ENCODE results near the gene BBS7. TPM values are rescaled to one million over a fixed set of nuclear protein-coding genes. Genes with fewer than 3 reads are reported as not detected.

The BBS7 gene
- polyA plus RNA-seq, 1 donor from 2014 or later: 60.9 TPM

DNA sequence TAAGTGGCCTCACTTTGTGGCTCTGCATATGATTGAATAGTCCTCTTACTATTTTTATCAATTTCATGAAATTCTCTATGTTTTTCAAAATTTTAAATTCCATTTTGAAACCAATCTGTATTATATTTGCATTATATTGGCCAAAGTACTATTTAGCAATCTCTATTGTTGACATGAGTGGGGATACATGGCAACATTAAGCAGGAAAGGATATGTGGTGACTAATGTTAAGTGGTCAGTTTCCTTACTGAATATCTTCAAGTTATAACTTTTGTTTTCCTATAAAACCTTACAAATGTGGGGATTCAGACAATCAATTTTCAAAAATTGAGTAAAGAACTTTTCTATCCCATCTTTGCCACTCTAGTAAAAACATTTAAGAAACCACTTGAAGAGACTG is 10.2 kb downstream of the BBS7 start:
- Histone ChIP-seq H3K36me3 (ENCODE audit: insufficient read depth, low read length) (peaks cover 12% of the 10 kb centered on the region), H3K27me3 (ENCODE audit: insufficient read depth, low read depth, low read length) (no peaks in the 10 kb centered on the region), H3K4me2 (ENCODE audit: low read length) (no peak overlapping the region), H3K9me3 (ENCODE audit: low read length) (no peaks in the 10 kb centered on the region), H3F3A (ENCODE audit: insufficient read depth, low read length, poor library complexity, severe bottlenecking) (no peaks in the 10 kb centered on the region), H3K4me3 (ENCODE audit: low read length) (no peak overlapping the region), H2AFZ (ENCODE audit: low read depth, low read length) (no peak overlapping the region), H3K27ac (ENCODE audit: low read length) (no peak overlapping the region), H3K9ac (ENCODE audit: low read length) (no peak overlapping the region), H3K9me2 (ENCODE audit: insufficient read depth, low read length) (no peaks in the 10 kb centered on the region), H3K79me2 (replicated peaks; ENCODE audit: insufficient read depth, low read length) (no peaks in the 10 kb centered on the region), H4K20me1 (ENCODE audit: insufficient read depth) (no peaks in the 10 kb centered on the region)
- TF ChIP-seq REST (IDR thresholded peaks at IDR 0.05; ENCODE audit: borderline replicate concordance) (no peak), SMC3 (conservative IDR thresholded peaks at IDR 0.05; ENCODE audit: poor library complexity) (no peak), RAD21 (conservative IDR thresholded peaks at IDR 0.05) (no peak), CTCF (IDR thresholded peaks at IDR 0.05; ENCODE audit: poor library complexity, severe bottlenecking) (no peak), EP300 (conservative IDR thresholded peaks at IDR 0.05; ENCODE audit: poor library complexity, severe bottlenecking) (no peak), MXI1 (conservative IDR thresholded peaks at IDR 0.05; ENCODE audit: poor library complexity, severe bottlenecking) (no peak), POLR2AphosphoS5 (IDR thresholded peaks at IDR 0.05) (no peak), EZH2 (IDR thresholded peaks at IDR 0.05; ENCODE audit: borderline replicate concordance, insufficient read depth, low read length, poor library complexity, severe bottlenecking) (no peak), TAF1 (IDR thresholded peaks at IDR 0.05; ENCODE audit: low read depth) (no peak)

DNA sequence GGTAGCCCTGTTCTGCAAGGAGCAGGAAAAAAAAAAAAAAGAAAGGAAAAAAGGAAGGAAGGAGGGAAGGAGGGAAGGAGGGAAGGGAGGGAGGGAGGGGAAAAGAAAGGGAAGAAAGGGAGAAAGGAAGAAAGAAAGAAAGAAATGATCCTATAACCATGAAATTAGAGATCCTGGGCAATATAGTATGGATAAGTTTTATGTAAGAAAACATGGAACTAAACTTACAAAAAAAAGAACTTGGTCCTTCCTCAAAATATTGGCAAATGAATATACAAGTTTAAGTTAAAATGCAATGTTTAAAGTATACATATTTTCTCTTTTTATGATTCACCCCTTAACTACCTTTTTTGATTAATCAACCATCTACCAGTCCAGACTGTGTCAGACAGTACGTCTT is 18.9 kb downstream of the BBS7 start:
- Histone ChIP-seq H3K9me2 (ENCODE audit: insufficient read depth, low read length) (no peaks in the 10 kb centered on the region), H3K4me2 (ENCODE audit: low read length) (no peak overlapping the region), H3K36me3 (ENCODE audit: insufficient read depth, low read length) (no peaks in the 10 kb centered on the region), H2AFZ (ENCODE audit: low read depth, low read length) (no peak overlapping the region), H4K20me1 (ENCODE audit: insufficient read depth) (no peaks in the 10 kb centered on the region), H3K4me3 (ENCODE audit: low read length) (no peak overlapping the region), H3K9me3 (ENCODE audit: low read length) (no peaks in the 10 kb centered on the region), H3K27ac (ENCODE audit: low read length) (no peak overlapping the region), H3K9ac (ENCODE audit: low read length) (no peak overlapping the region), H3F3A (ENCODE audit: insufficient read depth, low read length, poor library complexity, severe bottlenecking) (no peaks in the 10 kb centered on the region), H3K27me3 (ENCODE audit: insufficient read depth, low read depth, low read length) (no peaks in the 10 kb centered on the region), H3K79me2 (replicated peaks; ENCODE audit: insufficient read depth, low read length) (no peaks in the 10 kb centered on the region)
- TF ChIP-seq SMC3 (conservative IDR thresholded peaks at IDR 0.05; ENCODE audit: poor library complexity) (no peak), REST (IDR thresholded peaks at IDR 0.05; ENCODE audit: borderline replicate concordance) (no peak), RAD21 (conservative IDR thresholded peaks at IDR 0.05) (no peak), CTCF (IDR thresholded peaks at IDR 0.05; ENCODE audit: poor library complexity, severe bottlenecking) (no peak), EP300 (conservative IDR thresholded peaks at IDR 0.05; ENCODE audit: poor library complexity, severe bottlenecking) (no peak), MXI1 (conservative IDR thresholded peaks at IDR 0.05; ENCODE audit: poor library complexity, severe bottlenecking) (no peak), EZH2 (IDR thresholded peaks at IDR 0.05; ENCODE audit: borderline replicate concordance, insufficient read depth, low read length, poor library complexity, severe bottlenecking) (no peak), TAF1 (IDR thresholded peaks at IDR 0.05; ENCODE audit: low read depth) (no peak), POLR2AphosphoS5 (IDR thresholded peaks at IDR 0.05) (no peak)

Measured in neural cell (in vitro differentiated cells).